Stimulated activated CD4-positive, alpha-beta T cell treated with anti-CD3 and anti-CD28 coated beads, Interleukin-15, amount 100 ng/mL, for 24 hours (primary cell): ENCODE results near the gene RASIP1.
"Not testable (repeated sequence)": the region's sequence is repeated elsewhere in the genome, so short reads cannot be mapped to it uniquely, and the experiment has no call there.

Source experiments
- DNase-seq: peaks from one replicate; pipeline ENCODE4 v3.0.0-alpha.2; 2020

Gene RASIP1

DNA sequence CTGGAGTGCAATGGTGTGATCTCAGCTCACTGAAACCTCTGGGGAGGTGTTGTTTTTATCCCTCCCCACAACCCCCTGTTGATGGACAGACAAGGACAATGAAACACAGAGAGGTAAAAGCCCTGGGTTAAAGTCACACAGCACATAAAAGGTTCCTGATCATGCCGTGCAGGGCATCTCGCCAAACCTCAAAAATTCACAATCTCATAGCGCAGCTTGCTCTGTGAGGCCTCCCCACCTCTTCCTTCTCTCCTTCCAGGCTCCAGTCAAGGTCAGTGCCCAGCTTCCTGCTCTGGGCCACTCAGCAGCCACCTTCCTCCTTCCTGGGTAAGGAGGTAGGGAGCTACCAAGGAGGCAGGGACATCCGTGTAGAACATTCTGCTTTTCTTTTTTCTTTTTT lies 42.4 kb downstream of the RASIP1 start:
- DNase-seq = no peak

DNA sequence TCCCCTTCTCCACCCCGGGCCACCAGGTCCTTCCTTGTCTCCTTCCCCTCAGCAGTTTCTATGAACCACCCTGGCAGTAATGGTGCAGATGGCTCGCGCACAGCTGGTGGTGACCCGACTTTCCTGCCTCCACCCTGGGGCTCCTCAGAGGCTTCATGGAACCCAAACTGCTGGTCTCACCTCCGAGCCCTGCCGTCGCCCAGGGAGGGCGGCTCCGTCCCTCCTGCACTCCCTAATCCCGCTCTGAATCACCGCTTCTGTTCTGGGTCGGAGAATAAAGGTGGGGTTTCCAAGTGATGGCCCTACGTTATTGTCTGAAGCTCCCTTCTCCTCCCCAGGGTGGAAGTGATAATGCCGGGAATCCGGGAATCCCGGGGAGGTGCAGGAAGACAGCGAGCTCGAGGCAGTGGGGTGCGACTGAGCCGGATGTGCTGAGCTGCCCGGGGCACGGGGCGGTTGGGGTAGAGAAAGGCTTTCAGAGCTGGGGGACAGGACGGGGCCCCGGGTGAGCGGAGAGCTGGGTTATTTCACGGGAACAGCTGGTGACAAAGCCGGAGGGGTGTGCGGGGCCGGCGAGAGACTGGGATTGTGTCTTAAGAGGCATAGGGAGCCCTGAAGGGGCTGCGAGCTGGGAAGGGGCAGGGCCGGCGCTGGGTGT lies 43.9 kb downstream of the RASIP1 start:
- DNase-seq = peak; percentile 32

DNA sequence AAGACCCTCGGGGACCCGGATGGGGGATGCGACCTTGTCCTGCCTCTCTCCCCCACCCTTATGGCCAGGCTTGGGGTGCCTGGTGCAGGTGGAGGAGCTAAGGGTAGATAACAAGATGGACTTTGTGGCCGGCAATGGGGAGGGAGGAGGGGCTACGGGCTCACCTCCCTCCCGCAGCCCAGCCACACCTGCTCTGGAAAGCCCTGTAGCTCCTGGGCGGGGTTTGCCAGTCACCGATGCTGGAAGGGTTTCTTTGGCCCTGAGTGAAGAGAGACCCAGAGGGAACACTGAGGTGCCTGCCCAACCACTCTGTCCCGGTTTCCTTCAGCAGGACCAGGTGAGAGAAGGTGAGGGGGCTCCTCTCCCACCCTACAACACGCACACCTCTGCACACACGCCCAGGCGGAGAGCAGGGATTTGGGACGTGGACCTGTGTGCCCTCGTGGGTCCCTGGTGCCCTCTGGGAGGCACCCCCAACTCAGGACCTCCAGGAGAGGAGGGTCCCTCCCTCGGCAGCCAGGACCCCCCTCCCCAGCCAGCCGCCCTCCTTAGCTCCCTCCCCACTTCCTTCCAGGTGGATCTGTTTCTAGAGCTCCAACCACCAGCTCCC lies 44.6 kb downstream of the RASIP1 start, which contains the start of gene FUT2:
Gene FUT2 (plus strand): TSS at position 229 of the 610 bp plus-strand sequence. CDS start 6,986 bp downstream, outside the sequence.
- no peak for DNase-seq

DNA sequence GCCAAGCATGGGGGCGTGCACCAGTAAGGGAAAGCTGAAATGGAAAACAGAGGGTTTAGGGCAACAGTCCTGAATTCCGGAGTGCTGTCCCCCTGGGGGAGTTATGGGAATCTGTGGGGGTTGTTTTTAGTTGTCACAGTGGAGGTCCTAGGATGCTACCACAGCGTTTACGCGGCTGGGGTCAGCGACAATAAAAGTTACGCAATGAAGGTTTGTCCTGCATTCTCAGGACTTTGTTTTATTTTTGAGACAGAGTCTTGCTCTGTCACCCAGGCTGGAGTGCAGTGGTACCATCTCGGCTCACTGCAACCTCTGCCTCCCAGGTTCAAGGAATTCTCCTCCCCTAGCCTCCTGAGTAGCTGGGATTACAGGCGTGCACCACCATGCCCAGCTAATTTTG lies 46.8 kb downstream of the RASIP1 start:
- not testable (repeated sequence) for DNase-seq

DNA sequence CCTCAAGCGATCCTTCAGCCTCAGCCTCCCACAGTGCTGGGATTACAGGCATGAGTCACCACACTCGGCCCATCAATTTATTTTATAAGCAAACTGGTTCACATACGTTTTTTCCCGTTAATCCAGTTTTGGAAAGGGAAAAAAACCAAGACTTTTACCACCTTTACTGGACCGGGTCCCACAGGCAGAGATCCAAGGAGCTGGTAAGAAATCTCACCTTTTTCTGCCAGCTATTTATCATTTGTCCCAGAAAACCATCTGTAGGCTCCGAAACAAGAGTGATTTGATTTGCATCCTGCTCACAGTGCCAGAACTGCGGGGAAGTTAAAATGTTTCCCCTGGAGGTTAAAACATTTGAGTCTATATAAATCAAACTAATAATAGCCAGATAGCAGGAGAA lies 51.0 kb downstream of the RASIP1 start:
- no peak for DNase-seq

DNA sequence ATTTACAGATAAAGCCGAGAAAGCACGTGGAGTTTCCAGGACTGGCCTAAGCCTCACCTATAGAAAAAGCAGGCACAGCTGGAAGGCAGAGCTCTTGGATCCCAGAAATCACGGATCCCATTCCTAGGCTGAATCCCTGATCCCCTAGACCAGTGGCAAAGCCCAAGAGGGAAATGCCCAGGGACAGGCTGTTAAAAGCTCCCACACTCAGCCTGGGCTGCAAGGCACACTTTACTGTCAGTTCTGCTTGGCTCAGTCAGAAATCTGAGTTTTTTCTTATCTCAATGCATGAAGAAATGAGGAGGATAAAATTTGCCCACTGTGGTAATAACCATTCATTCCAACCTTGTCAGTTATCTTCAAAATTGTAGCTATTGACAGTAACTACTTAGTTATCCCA lies 52.6 kb downstream of the RASIP1 start:
- DNase-seq = no peak

DNA sequence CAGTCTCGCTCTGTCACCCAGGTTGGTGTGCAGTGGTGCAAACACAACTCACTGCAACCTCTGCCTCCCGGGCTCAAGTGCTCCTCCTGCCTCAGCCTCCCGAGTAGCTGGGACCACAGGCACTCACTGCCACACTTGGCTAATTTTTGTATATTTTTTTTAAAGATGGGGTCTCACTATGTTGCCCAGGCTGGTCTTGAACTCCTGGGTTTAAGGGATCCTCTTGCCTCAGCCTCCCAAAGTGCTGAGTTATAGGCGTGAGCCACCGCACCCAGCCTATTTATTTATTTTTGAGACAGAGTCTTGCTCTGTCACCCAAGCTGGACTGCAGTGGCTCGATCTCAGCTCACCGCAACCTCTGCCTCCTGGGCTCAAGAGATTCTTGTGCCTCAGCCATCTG lies 53.8 kb downstream of the RASIP1 start:
- not testable (repeated sequence) for DNase-seq

DNA sequence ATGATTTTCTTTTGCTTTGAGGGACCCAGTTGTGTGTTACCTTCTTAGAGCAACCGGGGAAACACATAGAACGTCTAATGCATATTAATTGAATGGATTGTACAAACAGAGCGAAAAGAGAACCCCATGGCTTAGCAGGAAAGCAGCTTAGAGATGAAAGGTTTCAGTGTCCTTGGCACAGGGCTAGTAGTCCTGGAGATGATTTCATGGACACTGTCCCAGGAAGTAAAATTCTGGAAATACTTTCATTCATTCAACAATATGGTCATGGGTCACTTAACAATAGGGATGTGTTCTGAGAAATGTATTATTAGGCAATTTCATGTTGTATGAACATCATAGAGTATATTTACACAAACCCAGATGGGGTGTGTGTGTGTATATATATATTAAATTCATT lies 54.3 kb downstream of the RASIP1 start:
- DNase-seq = no peak

DNA sequence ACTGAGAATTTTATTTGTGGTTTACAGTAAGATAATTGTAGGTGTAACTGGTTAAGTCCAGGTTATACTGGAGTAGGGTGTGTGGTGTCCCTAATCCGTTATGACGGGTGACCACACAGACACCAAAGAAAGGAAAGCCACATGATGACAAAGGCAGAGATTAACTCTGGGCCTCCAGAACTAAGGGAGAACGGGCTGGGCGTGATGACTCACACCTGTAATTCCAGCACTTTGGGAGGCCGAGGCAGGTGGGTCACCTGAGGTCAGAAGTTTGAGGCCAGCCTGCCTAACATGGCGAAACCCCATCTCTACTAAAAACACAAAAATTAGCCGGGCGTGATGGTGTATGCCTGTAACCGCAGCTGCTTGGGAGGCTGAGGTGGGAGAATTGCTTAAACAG lies 54.8 kb downstream of the RASIP1 start:
- DNase-seq = no peak

DNA sequence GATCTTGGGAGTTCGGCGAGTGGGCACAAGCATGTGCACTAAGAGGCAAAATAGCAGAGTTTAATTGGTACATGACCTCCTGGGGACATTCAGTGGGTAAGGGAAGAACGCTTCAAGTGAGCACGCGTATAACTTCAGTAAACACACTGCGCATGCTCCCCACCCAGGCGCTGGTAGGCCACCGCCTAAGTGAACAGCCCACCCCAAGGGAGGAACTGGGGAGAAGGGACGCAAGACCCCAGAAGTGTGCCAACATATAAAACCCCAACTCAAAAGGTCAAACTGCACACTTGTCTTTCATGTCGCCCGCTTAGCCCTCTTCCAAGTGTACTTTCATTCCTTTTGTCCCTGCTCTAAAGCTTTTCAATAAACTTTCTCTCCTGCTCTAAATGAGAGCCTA lies 57.1 kb downstream of the RASIP1 start:
- DNase-seq = peak; percentile 53

DNA sequence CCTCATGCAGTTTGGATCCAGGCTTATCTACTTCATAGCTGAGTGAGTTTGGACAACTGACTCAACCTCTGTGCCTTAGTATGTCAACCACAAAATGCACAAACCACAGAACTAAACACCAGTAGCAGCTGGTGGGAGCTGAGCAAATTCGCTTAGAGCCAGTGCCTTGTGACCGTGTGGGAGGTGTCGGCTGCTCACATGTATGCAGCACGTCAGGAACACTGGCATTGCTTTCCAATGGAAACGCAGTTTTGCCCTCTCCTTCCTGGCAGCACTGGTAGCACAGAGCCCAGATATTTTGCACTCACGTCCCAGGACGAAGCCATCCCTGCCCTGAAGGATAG lies 59.3 kb downstream of the RASIP1 start:
- DNase-seq = no peak

DNA sequence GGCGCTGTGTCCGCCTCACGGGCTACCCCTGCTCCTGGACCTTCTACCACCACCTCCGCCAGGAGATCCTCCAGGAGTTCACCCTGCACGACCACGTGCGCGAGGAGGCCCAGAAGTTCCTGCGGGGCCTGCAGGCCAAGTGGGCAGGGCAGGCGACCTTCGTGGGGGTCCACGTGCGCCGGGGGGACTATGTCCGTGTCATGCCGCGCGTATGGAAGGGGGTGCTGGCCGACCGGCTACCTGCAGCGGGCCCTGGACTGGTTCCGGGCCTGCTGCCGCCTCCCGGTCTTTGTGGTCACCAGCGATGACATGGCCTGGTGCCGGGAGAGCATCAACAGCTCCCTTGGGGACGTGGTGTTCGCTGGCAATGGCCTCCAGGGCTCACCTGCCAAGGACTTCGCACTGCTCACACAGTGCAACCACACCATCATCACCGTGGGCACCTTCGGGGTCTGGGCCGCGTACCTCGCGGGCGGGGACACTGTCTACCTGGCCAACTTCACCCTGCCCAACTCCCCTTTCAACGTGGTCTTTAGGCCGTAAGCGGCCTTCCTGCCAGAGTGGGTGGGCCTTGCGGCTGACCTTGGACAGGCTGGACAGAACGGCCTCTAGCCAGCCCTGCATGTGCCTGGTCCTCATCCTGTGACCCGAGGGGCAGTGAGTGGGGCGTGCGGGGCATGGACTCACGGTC lies 59.8 kb downstream of the RASIP1 start:
- no peak for DNase-seq

DNA sequence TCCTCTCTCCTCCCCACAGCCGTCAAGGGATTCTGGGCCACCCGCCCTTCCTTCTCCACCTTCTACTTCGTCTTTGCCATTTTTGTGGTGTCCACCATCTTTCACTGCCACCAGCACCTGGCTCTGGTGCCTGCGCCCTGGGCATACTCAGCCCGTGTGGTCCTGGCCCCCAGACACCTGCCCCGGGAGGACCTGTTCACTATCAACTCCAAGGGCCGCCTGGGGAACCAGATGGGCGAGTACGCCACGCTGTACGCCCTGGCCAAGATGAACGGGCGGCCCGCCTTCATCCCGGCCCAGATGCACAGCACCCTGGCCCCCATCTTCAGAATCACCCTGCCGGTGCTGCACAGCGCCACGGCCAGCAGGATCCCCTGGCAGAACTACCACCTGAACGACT lies 60.4 kb downstream of the RASIP1 start:
- not testable (repeated sequence) for DNase-seq

DNA sequence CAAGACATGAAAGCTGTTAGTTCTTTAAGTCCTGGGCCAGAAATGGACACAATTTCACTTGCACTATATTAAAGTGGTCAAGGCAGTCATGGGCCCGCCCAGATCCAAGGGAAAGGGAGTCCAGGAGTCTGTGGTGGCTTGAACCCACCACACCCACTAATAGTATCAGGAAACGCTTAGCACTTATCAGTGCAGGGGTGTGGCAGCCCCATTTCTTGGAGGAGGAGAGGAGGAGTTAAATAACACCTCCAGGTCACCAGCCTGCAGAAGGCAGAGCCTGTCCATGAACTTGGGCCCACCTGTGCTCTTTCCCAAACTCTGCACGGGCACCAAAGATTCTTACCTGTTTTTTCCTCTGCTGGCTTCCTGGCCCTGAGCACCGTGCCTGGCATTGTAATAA lies 62.2 kb downstream of the RASIP1 start:
- no peak for DNase-seq

DNA sequence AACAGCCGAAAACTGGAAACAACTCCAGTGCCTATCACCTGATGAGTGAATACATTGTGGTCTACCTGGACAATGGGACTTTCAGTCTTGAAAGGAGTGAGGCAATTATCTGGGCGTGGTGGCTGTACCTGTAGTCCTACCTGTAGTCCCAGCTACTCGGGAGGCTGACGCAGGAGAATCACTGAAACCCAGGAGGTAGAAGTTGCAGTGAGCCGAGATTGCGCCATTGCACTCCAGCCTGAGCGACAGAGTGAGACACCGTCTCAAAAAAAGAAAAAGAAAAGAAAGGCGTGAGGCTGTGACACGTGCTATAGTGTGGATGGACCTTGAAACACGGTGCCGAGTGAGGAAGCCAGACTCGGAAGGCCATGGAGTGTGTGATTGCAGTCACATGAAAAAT lies 63.5 kb downstream of the RASIP1 start:
- DNase-seq = no peak

DNA sequence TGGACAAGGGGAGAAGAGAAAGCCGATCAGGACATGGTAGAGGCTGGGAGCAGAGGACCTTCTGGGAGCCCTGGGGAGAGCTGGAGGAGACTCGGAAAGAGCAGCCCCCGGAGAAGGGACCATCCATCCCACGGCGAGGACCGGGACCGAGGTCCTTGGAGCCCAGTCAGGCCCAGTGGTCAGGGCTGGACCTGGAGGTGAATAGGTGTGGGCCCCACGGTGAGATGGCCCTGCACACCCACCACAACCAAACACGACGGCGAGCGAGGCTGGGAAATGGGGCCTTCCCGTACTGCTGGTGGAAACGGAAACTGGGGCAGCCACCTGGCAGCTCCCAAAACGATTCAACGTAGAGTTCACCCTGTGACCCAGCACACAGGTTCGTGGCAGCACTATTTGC lies 63.9 kb downstream of the RASIP1 start:
- DNase-seq = no peak

DNA sequence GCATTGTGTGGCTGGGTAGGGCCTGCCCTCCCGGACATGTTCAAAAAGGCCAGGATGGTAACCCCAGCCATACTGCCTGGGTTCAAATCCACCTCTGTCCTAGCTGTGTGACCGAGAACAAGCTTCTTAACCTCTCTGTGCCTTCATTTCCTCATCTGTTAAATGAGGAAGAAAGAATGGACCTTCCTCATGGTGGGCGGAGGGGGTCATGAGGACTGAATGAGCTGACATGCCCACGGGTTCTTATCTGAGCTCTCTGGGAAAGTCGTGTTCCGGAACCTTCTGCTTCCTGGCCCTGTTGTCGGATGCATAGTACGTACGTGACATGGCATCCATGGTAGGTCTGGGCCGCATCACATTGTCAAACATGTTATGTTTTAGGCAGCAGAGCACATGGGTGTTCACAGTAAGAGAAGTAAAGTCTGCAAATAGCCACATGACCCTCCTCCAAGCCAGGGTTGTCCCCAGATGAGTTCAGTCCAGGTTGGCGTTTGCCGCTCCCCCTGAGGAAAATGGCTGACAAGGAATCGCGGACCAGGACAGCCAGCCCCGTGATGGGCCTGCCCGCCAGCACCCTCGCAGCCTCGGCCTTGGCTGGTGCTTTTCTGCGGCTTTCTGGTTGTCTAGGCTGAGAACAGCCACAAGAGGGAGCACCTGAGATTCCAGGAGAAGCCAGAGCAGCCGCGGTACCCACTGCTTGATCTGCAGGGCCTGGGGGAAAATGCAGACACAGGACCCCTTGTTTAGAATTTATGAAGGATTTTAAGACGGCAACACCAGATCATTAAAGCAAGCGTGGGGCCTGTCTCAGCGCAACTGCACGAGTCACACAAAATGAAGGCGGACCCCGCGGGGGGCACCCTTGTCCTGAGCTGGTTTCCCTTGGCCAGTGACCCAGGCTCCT lies 65.2 kb downstream of the RASIP1 start:
- peak; percentile 83 for DNase-seq

DNA sequence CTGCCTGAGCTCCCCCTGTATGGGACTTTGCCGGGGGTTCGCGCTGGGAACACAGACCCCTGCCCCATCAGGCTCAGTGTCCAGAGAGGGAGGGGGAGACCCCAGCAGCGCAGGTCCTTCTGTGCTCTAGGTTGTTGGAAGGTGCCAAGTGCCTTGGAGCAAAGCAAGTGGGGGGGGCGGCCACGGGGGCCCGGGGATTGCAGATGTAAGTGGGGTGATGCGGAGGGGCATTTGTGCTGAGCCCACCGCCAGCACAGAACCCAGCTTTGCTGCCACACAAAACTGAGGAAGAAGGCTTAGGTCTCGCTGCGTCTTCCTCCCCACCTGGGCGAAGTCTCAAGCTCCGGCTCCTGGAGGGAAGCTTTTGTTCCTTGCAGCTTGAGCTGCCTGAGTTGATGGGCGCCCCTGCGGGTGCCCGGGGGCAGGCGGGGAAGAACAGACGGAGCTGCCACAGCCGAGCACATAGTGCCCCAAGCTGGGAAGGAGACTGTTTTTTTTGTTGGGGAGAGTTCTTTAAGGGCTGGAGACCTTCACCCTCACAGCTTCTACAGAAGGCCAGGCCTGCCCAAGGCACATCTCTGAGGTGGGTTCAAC lies 66.1 kb downstream of the RASIP1 start:
- DNase-seq = no peak

DNA sequence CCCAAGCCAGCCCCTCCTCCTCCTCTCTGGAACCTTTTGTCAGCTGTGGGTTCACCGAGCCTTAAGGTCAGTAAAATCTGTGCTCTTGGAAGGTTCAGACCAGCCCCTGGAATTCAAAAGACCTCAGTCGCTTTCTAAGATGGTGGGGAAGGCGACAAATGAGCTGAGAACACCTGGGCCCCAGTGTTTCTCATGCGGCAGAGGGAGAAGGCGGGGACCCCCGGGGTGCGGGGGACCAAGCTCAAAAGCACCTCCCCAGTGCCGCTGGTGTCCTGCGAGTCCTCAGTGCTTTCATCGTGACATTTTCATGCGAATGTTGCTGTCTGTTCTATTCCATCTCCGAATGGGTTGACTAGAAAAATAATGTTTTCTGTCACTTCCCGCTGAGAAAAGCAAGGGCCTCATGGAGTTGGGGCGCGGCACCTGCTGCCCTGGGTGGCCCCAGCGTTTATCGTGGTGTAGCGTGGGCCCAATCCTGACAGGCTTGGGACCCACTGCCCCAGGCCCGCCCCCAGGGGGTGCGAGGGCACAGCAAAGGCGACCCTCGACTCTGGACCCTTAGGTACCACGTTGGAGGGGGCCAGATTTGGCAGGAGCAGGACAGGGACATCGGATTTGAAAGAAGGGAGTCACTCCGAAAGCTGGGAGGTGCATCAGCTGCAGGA lies 66.8 kb downstream of the RASIP1 start:
- no peak for DNase-seq

DNA sequence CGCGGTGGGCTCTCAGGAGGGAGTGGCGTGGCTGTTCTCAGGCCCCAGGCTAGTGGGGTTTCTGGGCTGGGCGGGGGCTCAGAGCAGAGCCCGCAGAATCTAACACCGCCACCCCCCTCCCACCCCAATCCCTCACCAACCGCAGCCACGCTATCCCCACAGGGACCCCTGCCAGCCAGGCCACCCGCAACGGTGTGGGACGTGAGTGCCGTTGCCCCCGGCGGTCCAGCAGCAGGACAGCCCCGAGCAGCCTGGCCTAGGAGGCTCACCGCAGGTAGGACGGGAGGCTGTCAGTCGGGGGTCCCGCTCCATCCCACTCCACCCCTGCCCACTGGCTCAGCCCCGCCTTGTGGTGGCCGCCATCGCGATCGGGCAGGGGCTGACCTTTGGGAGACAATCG lies 67.4 kb downstream of the RASIP1 start, which contains the start of gene NTN5:
Gene NTN5 (minus strand): TSS at position 24 of the 400 bp plus-strand sequence. CDS start 2,031 bp downstream, outside the sequence.
- no peak for DNase-seq

DNA sequence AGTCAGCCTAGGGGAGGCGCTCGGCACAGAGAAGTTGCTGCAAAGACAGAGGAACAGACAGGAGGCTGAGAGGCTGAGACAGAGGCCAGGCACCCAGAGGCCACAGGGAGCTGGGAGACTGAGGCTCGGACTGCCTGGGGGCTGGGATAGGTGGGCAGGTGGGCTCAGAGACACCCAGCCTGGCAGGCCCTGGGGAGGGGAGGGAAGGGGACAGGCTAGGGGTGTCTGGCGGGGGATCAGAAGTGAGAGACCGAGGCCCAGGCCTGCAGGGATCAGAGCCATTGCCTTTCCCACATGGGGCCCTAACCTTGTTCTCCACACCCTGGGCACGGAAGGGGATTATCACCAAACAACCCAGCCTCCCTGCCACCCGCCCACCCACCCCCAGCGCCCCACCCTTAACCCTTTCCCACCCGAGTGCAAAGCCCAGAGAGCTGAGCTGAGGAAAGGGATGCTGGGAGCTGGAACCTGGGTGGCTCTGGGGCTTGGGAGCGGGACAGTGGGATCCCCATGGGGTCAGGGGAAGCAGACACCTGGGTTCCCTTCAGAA lies 68.9 kb downstream of the RASIP1 start:
- DNase-seq = no peak
